GM18907 (cell line): Measurements from ENCODE around the gene EXTL1.
"Not testable (repeated sequence)": the region's sequence is repeated elsewhere in the genome, so short reads cannot be mapped to it uniquely, and the experiment has no call there.

ENCODE experiments used
- ATAC-seq: cut with Tn5 transposase; IDR thresholded peaks from one replicate; pipeline ENCODE4 v1.9.1; 2021; ENCODE audit warnings: mild to moderate bottlenecking, moderate library complexity; ENCODE audit not compliant: unreplicated experiment

EXTL1 gene, protein sequence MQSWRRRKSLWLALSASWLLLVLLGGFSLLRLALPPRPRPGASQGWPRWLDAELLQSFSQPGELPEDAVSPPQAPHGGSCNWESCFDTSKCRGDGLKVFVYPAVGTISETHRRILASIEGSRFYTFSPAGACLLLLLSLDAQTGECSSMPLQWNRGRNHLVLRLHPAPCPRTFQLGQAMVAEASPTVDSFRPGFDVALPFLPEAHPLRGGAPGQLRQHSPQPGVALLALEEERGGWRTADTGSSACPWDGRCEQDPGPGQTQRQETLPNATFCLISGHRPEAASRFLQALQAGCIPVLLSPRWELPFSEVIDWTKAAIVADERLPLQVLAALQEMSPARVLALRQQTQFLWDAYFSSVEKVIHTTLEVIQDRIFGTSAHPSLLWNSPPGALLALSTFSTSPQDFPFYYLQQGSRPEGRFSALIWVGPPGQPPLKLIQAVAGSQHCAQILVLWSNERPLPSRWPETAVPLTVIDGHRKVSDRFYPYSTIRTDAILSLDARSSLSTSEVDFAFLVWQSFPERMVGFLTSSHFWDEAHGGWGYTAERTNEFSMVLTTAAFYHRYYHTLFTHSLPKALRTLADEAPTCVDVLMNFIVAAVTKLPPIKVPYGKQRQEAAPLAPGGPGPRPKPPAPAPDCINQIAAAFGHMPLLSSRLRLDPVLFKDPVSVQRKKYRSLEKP

DNA sequence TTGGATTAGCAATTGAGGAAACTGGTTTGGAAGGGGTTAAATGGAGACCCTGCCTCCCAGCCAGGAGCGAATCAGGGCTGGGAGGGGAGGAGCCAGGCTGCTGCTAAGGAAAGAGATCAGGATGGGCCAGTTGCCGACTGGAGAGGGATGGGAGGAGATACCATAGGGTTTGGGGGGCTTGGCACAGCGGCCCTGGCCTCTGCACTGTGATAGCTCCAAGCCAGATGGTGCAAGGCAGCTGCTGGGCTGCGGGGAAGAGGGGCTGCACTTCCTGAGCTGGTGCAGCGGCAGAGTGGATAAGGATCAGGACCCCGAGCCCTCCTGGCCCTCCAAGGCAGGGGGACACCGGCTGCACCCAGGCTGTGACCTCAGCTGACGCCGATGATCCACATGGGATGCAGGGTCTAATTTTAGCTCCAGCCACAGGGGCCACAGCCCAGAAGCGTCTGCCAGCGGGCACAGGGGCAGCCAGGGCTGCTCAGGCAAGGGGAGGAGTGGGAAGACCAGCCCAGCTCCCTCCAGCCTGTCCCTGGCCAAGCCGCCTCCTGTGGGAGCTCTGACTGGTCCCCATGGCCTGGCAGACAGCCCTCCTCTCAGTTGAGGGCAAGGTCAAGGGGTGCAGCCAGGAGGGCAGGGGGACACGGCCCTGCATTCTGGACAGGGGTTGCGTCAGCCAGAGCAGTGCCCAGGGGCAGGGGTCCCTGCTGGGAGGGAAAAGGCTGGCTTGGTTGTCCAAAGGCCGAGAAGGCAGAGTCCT, at the start of gene EXTL1:
EXTL1 (plus strand) TSS at position 129 of the 757 bp plus-strand sequence. CDS start 872 bp downstream, outside the sequence.
- ATAC-seq: no peak

DNA sequence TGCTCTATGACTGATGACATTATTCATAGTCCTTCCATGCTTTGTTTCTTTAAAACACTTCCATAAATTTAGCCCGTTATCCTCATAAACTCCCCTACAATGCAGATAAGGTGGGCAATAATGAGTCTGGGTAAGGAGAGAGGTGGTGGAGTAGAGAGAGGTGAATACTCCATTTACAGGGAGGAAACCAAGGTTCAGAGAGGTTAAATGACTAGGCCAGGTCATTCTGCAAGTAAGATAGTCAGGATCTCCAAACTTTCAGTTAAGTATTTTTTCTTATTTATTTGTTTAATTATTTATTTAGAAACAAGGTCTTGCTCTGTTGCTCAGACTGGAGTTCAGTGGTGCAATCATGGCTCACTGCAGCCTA, 49.8 kb upstream of the EXTL1 start:
- ATAC-seq: no peak

DNA sequence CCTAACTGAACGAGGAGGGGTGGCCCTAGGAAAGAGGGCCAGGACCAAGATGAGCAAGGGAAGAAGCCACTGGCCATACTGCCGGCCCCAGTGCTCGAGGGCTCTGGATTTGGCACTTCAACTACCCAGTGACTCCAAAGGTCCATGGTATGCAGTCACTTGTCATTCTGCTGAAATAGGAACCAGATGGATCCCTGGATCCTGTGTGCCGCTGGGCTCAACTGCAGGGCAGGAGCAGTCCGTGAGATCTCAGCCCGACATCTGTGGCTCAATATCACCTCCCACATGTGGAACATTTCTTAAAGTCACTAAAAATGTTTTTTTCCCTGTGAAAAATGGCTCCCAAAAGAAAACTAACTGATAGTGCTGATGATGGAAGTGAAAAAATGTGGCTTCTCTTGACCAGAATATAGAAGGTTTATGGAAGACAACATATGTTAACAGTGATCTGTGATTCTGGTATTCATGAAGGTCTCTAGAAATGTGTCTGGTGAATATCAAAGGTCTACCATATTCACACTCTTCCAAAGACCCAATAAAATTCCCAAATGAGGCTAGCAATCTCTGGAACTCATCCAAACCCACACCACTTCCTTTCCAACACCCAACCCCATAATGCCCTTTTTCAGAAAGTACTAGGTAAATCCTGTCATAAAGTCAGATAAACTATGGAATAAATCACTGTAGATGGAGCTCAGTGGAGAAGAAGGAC, 47.8 kb upstream of the EXTL1 start:
- no peak for ATAC-seq

DNA sequence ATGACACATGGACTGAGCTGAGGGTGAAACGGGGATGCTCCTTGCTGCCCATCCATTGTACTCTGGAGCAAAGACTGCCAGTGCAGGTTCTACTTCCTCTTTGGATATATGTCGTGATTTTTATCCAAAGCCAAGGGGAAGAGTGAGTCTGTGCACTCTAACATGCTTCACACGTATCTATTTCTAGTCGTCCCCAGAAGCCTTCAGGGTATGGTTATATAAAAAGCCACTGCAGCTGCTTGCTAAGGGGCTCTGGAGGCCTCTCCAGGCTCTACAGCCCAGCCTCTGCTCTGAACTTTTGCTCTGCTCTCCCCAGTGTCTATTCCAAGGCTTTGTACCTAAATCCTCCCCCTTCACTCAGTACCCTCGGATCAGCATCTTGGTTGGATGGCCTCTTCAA, 43.8 kb upstream of the EXTL1 start:
- ATAC-seq: no peak

DNA sequence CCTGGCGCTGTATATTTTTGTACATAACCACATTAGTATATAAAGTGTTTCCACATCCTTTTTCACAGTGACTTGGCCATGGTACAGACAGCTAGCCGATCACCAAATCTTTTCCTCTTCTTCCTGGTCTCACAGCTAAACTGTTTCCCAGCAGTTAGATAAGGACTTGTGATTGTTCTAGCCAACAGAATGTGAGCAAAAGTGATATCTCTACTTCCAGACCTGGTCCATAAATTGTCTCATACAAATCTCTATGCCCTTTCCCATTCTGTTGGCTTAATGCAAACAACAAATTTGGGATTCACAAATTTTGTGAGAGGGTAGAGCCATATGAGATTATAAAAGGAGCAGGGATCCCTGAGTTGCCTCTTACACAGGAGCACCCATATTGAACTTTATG, 43.2 kb upstream of the EXTL1 start:
- no peak for ATAC-seq

DNA sequence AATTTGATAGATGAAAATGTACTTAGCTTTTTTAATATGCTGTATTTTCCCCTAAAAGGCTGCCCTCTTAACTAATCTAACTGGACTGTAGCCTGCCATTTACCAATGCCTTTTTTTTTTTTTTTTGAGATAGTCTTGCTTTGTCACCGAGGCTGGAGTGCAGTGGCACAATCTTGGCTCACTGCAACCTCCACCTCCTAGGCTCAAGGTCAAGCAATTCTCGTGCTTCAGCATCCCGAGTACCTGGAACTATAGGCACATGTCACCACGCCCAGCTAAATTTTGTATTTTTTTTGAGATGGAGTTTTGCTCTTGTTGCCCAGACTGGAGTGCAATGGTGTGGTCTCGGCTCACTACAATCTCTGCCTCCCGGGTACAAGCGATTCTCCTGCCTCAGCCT, 42.4 kb upstream of the EXTL1 start:
- ATAC-seq: no peak

DNA sequence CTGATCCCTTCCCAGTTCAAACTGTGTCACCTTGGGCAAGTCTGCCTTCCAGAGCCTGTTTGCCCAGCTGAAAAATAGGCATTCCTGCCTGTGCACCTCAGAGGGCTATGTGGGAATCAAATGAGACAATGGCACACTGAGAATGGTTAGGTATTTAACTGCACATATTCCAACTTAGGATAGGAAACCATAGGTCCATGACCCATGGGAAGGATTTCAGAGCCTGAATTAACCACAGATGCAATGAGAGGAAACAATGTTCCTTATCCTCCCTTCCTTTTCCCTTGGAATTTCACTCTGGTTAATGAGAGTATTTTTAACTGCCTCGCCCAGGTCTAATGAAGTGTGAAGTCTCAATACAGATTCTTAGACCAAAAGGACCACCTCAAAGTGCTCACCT, 36.4 kb upstream of the EXTL1 start:
- no peak for ATAC-seq

DNA sequence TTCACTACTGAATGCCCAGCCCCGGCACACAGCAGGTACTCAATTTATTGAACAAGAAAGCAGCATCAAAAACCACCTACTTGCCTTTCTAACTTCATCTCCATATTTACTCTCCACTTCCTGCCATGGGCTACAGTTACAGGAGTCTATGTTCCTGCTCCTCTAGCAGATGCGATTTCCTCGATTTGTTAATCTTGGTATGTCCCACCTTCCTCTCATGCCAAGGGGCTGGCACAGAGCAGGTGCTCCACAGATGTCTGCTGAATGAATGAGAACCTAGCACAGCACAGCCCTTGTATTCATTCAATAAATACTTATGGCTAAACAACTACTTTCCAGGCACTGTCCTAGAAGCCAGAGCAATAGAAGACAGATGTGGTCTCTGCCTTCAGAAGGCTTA, 35.9 kb upstream of the EXTL1 start:
- no peak for ATAC-seq

DNA sequence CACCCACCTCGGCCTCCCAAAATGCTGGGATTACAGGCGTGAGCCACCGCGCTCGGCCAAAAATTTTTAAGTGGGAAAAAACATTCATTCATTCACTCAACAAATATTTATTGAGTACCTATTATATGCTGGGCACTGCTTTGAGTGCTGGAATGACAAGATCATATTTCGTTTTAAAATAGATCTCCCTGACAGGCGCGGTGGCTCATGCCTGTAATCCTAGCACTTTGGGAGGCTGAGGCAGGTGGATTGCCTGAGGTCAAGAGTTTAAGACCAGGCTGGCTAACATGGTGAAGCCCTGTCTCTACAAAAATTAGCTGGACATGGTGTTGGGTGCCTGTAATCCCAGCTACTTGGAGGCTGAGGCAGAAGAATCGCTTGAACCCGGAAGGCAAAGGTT, 34.8 kb upstream of the EXTL1 start:
- ATAC-seq: not testable (repeated sequence)

DNA sequence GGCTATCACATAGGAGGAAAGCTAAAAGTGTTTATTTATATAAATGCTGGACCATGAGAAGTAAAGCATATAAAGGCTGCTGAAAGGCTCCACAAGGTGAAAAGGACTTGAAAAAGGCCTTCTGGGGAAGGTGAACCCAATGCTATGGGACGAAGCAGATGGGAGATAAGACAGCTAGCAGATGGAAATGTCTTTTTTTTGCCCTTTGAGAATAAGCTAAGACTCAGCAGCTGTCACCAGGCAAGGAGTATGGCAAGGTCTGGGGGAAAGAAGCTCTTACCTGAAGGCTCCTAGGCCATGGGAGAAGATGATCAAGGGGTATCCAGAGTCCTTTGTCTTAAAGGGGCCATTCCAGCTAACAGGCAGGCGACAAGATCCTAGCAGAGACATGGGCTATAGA, 33.6 kb upstream of the EXTL1 start:
- no peak for ATAC-seq

DNA sequence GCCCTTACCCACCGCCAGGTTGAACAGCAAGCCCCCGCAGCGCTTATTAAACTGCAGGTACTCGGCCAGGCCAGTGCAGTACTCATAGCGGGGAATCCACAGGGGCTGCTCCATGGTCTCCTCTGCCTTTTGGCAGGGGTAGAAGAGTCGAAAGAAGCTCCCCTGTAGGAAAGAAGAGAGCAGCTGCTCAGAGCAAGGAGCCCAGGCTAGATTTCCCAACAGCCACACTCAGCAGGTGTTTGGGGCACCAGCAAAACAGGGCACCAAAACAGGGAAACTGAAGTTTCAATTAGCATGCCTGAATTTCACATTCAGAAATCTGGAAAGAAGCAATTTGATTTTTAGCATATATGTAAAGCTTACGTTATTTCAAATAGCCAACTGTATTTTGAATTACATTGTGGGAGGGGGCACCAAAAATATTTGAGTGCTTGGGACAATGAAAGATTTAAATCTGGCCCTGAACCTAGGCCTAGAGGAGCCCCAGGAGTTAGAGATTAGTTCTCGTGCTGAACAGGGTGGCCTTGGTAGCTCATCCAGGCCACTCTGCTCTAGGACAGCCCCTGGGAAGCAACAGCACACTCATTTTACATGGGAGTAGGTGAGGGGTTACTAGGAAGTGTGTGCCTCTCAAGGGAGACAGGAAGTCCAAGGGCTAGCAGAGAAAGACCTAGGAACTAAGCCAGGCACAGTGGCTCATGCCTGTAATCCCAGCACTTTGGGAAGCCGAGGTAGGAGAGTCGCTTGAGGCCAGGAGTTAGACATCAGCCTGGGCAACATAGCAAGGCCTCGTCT, 31.9 kb upstream of the EXTL1 start:
- ATAC-seq: no peak

DNA sequence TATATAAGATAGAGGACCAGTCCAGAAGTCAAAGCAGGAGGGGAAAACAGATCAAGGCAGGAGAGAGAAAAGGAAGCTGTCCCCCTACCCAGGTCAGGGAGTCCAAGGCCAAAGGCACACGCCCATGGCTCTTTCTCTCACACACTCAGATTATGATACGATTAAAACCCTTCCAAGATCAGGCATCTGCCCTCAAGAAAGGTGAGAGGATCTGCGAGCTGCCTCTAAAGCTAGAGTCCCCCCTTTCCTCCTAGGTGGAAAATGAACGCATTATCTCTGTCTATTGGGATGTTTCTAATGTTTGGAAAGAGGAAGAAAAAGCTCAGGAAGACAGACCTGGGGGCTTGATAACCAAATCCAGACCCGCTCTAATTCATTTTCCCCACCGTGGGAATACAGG, 31.3 kb upstream of the EXTL1 start:
- no peak for ATAC-seq

DNA sequence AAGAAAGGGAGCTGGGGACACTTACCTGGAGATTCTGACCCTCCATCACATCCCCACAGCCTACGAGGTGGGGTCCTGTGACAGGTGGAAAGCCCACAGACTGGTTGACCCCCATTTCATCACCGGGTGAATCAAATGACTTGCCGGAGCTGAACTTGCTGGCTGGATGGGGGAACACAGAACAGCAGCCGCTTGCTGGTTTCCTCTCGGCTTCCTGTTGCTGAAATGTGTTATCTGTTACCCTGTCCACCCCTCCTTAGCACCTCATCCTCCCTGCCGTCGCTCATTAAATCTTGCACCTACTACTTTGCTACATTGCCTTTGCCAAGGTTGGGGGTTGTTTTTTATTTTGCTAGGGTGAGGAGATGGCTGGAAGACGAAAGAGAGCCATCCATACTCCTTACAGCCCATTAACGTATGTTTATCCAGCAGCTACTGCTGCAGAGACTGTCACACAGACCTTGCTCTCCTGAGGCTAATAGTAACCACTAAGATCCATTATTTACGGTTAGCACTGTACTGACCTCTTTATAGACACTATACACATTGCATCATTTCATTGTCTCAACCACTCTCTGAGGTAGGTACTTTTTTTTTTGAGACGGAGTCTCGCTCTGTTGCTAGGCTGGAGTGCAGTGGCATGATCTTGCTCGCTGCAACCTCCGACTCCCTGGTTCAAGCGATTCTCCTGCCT, 30.7 kb upstream of the EXTL1 start:
- no peak for ATAC-seq

DNA sequence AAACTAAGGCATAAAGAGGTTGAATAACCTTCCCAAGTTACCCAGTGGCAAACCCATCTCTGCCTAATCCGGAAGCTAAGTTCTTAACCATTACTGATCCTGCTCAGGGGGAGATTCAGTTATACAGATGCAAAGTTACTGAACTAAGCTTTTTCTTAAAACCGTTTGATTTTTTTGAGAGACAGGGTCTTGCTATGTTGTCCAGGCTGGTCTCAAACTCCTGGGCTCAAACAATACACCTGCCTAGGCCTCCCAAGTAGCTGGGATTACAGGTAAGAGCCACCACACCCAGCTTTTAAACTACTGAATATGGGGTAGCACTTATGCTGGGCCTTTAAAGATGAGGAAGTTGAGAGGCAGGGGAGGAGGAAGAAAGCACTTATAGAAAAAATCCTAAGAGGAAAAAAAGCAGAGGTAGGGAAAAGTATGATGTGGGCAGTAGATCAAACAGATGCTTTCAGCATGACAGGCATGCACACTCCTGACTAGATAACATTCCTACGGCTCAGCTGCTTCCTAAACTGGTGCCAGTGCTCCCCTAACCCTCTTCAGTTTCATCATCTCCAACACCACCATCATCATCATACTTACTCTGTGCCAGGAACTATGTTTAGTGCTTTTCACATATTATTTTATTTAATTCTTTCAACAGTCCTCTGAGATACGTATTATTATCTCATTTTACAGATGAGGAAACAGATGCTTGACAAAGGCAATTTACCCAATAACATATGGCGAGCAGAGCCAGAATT, 29.5 kb upstream of the EXTL1 start:
- ATAC-seq: no peak

DNA sequence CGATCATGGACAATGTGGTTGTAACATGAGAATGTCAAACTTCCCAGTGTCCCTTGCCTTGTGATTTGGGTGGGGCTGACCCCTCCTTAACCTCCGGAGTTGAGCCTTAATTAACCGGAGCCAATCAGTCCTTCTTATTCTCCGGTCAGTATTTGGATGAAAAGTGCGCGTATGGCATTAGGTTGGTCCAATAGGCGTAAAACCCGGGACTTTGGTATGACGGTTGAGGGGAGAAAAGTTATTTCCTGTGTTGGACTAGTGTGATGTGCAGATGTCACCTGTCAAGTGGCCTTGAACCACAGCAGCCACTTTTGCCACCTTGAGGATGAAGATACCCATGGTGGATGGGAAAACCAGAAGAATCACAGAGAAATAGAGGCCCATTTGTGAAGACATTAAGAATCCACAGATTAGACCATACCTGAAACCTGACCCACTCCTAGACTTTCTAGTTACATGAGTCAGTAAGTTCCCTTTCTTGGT, 28.8 kb upstream of the EXTL1 start:
- no peak for ATAC-seq

DNA sequence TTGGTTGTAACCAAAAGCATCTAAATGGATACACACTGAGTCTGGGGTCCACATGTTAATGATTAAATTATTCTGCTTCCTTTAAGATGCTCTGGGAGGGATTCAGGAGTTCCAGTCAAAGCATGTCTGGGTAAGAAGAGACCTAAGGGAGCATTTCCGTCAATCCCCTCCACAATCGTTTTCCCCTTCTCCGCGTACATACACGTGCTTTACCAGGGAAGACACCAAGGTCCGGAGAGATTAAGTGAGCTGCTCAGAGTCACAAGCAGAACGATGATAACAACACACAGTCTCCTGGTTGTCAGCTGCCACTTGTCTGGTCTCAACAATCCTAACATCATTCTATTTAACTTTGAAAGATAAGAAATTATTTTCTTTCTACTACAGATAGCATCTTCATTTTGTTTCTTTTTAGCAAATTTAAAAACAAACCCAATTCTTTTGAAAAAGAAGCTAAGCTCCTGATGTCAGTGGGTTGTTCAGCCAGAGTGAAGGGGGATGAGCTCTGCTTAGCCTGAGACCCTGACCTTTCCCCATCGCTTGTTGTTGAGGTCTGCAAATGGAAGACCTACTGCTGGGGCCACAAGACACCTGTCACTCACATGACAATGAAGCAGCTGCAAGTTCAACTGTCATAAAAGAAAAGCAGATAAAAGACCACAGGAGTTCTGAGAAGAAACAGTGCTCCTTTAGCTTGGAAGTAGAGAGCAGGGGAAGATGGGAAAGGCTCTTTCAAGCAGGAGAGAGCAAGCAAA, 28.2 kb upstream of the EXTL1 start:
- no peak for ATAC-seq

DNA sequence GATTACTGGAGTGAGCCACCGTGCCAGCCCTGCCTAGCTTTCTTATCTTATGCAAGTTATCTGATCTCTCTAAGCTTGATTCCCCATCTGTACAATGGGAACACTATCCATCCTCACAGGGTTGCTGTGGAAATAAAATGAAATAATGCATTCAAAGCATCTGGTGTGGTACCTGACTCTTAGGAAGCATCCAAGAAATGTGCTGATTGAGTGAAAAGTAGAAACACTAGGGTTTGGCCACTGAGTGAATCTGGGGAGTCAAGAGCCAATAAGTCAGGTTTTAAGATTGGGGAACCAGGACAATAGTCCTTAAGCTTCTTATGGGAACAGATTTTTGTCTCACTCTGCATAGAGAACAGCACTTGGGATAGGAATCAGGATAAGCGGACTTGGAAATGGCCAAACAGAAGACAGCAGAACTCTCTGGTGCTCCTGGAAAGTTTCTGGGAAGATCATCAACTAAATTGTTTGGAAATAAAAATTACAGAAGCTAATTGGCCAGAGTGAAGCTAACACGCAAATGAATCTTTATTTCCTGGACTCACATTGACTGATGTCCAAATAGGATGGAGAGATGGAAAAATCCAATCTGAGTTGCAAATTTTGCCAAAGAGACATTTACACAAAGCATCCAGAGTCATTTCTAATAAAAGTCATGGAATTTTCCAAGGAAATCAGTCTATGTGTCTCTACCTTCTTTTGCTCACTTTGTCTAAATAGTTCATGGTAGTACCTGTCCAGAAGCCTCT, 27.0 kb upstream of the EXTL1 start:
- no peak for ATAC-seq
